H9 (cell line): ENCODE results near the gene IL17REL. TPM values are rescaled to one million over a fixed set of nuclear protein-coding genes. Genes with fewer than 3 reads are reported as not detected.

Experiments used
- DNase-seq: peaks from one replicate; pipeline ENCODE4 v3.0.0-alpha.2; 2017
- H2AFZ ChIP-seq: one replicate; pipeline ENCODE4 v1.6.1; 2013; ENCODE audit warnings: mild to moderate bottlenecking, low read length, control low read depth, moderate library complexity
- H2AK5ac ChIP-seq: 2 replicates; pipeline ENCODE4 v1.6.1; 2013; ENCODE audit warnings: low read length, control low read depth, mixed read lengths; ENCODE audit not compliant: insufficient read length
- H2BK120ac ChIP-seq: one replicate; pipeline ENCODE4 v1.6.1; 2013; ENCODE audit warnings: low read depth, mild to moderate bottlenecking, low read length, control low read depth, inconsistent platforms; ENCODE audit not compliant: poor library complexity, severe bottlenecking
- H2BK12ac ChIP-seq: 2 replicates; pipeline ENCODE4 v1.6.1; 2013; ENCODE audit warnings: low read length, control low read depth, mixed read lengths, low read depth; ENCODE audit not compliant: insufficient read length
- H2BK15ac ChIP-seq: 2 replicates; pipeline ENCODE4 v1.6.1; 2013; ENCODE audit warnings: low read depth, low read length, control low read depth
- H2BK20ac ChIP-seq: one replicate; pipeline ENCODE4 v1.6.1; 2013; ENCODE audit warnings: low read depth, mild to moderate bottlenecking, low read length, control low read depth, inconsistent platforms; ENCODE audit not compliant: poor library complexity, severe bottlenecking
- H2BK5ac ChIP-seq: 2 replicates; pipeline ENCODE4 v1.6.1; 2013; ENCODE audit warnings: low read length, control low read depth, mixed read lengths; ENCODE audit not compliant: insufficient read length
- H3K14ac ChIP-seq: 2 replicates; pipeline ENCODE4 v1.6.1; 2013; ENCODE audit warnings: low read length, control low read depth; ENCODE audit not compliant: insufficient read depth
- H3K18ac ChIP-seq: 2 replicates; pipeline ENCODE4 v1.6.1; 2013; ENCODE audit warnings: low read depth, mild to moderate bottlenecking, mixed read lengths, low read length, control low read depth; ENCODE audit not compliant: insufficient read length
- H3K23ac ChIP-seq: 2 replicates; pipeline ENCODE4 v1.6.1; 2013; ENCODE audit warnings: low read length, control low read depth, mixed read lengths, low read depth; ENCODE audit not compliant: insufficient read length
- H3K23me2 ChIP-seq: 2 replicates; pipeline ENCODE4 v1.6.1; 2013; ENCODE audit warnings: low read depth, mild to moderate bottlenecking, mixed read lengths, low read length, control low read depth; ENCODE audit not compliant: insufficient read length, poor library complexity, severe bottlenecking
- H3K27ac ChIP-seq: 2 replicates; pipeline ENCODE4 v1.5.1; 2013; ENCODE audit warnings: low read length, control low read depth, mixed read lengths, low read depth; ENCODE audit not compliant: insufficient read length
- H3K27me3 ChIP-seq: 2 replicates; pipeline ENCODE4 v1.6.1; 2013; ENCODE audit warnings: low read length, control low read depth, inconsistent platforms; ENCODE audit not compliant: insufficient read depth
- H3K4ac ChIP-seq: 2 replicates; pipeline ENCODE4 v1.6.1; 2013; ENCODE audit warnings: low read depth, mild to moderate bottlenecking, control low read depth, inconsistent platforms, low read length, moderate library complexity
- H3K4me1 ChIP-seq: 2 replicates; pipeline ENCODE4 v1.6.1; 2013; ENCODE audit warnings: low read length, control low read depth, inconsistent platforms; ENCODE audit not compliant: insufficient read depth
- H3K4me2 ChIP-seq: 2 replicates; pipeline ENCODE4 v1.6.1; 2013; ENCODE audit warnings: low read length, control low read depth, mixed read lengths; ENCODE audit not compliant: insufficient read length, insufficient read depth
- H3K56ac ChIP-seq: 2 replicates; pipeline ENCODE4 v1.6.1; 2013; ENCODE audit warnings: low read depth, mild to moderate bottlenecking, mixed read lengths, low read length, control low read depth; ENCODE audit not compliant: insufficient read length
- H3K79me1 ChIP-seq: 2 replicates; pipeline ENCODE4 v1.6.1; 2013; ENCODE audit warnings: low read depth, mild to moderate bottlenecking, moderate library complexity, low read length, control low read depth, inconsistent platforms; ENCODE audit not compliant: insufficient read depth, poor library complexity, severe bottlenecking
- H3K79me2 ChIP-seq: 2 replicates; pipeline ENCODE4 v1.6.1; 2013; ENCODE audit warnings: low read length, control low read depth, inconsistent platforms; ENCODE audit not compliant: insufficient read depth
- H3K9ac ChIP-seq: 2 replicates; pipeline ENCODE4 v1.6.1; 2013; ENCODE audit warnings: low read length, control low read depth, mixed read lengths; ENCODE audit not compliant: insufficient read length; ENCODE audit errors: extremely low read depth
- H3K9me3 ChIP-seq: one replicate; pipeline ENCODE4 v1.6.1; 2013; ENCODE audit warnings: low read depth, low read length, inconsistent platforms; ENCODE audit not compliant: control insufficient read depth
- H3T11ph ChIP-seq: one replicate; pipeline ENCODE4 v1.6.1; 2013; ENCODE audit warnings: mild to moderate bottlenecking, low read length, control low read depth, inconsistent platforms
- H4K20me1 ChIP-seq: one replicate; pipeline ENCODE4 v1.6.1; 2013; ENCODE audit not compliant: control insufficient read depth, insufficient read length, insufficient read depth
- H4K5ac ChIP-seq: 2 replicates; pipeline ENCODE4 v1.6.1; 2013; ENCODE audit warnings: low read depth, mild to moderate bottlenecking, mixed read lengths, low read length, control low read depth; ENCODE audit not compliant: insufficient read length
- H4K8ac ChIP-seq: replicated peaks from 2 replicates; pipeline ENCODE4 v1.6.1; 2013; ENCODE audit warnings: low read length, control low read depth, mixed read lengths, low read depth; ENCODE audit not compliant: insufficient read length
- H4K91ac ChIP-seq: 2 replicates; pipeline ENCODE4 v1.6.1; 2013; ENCODE audit warnings: low read depth, mild to moderate bottlenecking, moderate library complexity, mixed read lengths, low read length, control low read depth; ENCODE audit not compliant: insufficient read length
- H3K27ac Mint-ChIP-seq, 3 experiments: 2 replicates in 2 of 3; 3 replicates in 1 of 3; pipeline ENCODE4 v1.8.0; 2020 to 2021; ENCODE audit warnings: mixed read lengths in 3 of 3, mild to moderate bottlenecking in 1 of 3, moderate library complexity in 1 of 3
- H3K27me3 Mint-ChIP-seq: 2 replicates; pipeline ENCODE4 v1.8.0; 2021; ENCODE audit warnings: low read depth, mild to moderate bottlenecking, moderate library complexity, mixed read lengths
- H3K36me3 Mint-ChIP-seq, 3 experiments: 2 replicates in 2 of 3; 3 replicates in 1 of 3; pipeline ENCODE4 v1.8.0; 2020 to 2021; ENCODE audit warnings: low read depth in 3 of 3, mixed read lengths in 3 of 3; ENCODE audit not compliant: insufficient read depth in 1 of 3
- H3K4me1 Mint-ChIP-seq, 2 experiments: 2 replicates each; pipeline ENCODE4 v1.8.0; 2020; ENCODE audit warnings: mixed read lengths in 2 of 2
- H3K4me3 Mint-ChIP-seq, 2 experiments: 2 replicates in 1 of 2; 3 replicates in 1 of 2; pipeline ENCODE4 v1.8.0; 2020 to 2021; ENCODE audit warnings: mild to moderate bottlenecking in 2 of 2, mixed read lengths in 2 of 2, moderate library complexity in 1 of 2
- H3K9me3 Mint-ChIP-seq, 2 experiments: 2 replicates in 1 of 2; 3 replicates in 1 of 2; pipeline ENCODE4 v1.8.0; 2020; ENCODE audit warnings: mild to moderate bottlenecking in 2 of 2, mixed read lengths in 2 of 2, moderate library complexity in 1 of 2
- CTCF ChIP-seq: fragments of 200-600 bp; sonication (generic); conservative IDR thresholded peaks from 3 replicates; pipeline ENCODE4 v1.8.0; 2021; ENCODE audit warnings: antibody characterized with exemption, mild to moderate bottlenecking
- WGBS: extraction: QIAGEN DNeasy Blood & Tissue Kit; methylation state at CpG from one replicate; pipeline ENCODE4 v1.1.7; 2013; ENCODE audit warnings: missing lambda C conversion rate, low lambda C conversion rate, mixed read lengths; ENCODE audit not compliant: insufficient read length; ENCODE audit errors: extremely low coverage; 5-methylcytosine and 5-hydroxymethylcytosine counted together
- total RNA-seq: library from RNA; stranded (reverse); gene quantifications from 2 replicates; pipeline ENCODE4 v1.2.1, GENCODE V29; 2021

IL17REL gene
- total RNA-seq, 1 experiment from 2014 or later = 0.20 TPM

DNA sequence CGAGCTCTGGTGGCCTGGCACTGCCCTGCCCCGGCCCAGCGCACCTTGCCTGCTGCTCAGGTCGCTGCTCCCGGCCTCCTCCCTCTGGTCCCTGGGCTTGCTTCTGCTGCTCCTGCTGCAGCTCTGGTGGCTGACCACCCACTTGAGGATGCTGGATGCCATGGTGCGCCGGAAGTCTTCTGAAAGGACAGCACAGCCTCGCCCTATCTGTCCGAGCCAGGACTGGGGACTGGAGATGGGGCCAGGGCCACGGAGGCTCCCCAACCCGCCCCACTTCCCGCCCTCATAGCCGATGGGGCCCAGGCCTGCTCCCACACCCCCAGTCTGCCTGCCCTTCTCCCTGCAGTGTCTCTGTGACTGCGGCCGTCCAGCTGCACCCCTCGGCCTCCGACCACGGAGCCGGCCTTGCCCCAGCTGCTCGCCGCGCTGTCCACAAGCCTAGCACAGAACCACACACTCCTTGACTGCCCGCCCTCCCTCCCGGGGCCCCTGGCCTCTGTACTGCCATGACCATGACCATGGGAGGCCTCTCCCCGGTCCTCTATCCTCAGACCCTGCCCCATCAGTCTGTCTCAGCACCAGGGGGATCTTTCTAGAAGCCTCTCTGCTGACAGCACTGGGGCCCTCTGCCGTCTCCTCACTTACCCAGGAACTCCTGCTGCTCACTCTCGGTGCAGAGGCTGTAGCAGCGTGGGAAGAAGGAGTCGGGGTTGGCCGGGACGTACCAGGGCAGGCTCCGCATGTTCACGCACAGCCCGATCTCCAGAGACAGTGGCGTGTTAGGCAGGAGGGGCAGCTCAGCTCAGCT, 32.9 kb upstream of the IL17REL start:
- 0 out of 7 replicates have a peak overlapping the region, but pooled peaks of 1 of the 3 experiments have one; percentile 44 for H3K27ac Mint-ChIP-seq
- H3K4me3 Mint-ChIP-seq = no peak overlapping the region
- H3K9ac ChIP-seq = no peak overlapping the region
- H3K56ac ChIP-seq = no peak overlapping the region
- H3K79me1 ChIP-seq = no peaks in the 10 kb centered on the region
- H2AK5ac ChIP-seq = no peak overlapping the region
- H3K4me2 ChIP-seq = no peak overlapping the region
- H3K27ac ChIP-seq = no peak overlapping the region
- no peaks in the 10 kb centered on the region for H4K20me1 ChIP-seq
- no peak overlapping the region for H4K91ac ChIP-seq
- no peaks in the 10 kb centered on the region; a peak in 1 of 5 replicates for H3K9me3 Mint-ChIP-seq
- no CpG with 5 or more reads among the region's 35 CpGs for WGBS
- TF ChIP-seq CTCF = no peak
- H2BK12ac ChIP-seq = no peak overlapping the region
- peaks cover 4% of the 10 kb centered on the region; the same call in 1 of the 2 replicates for H3K27me3 Mint-ChIP-seq
- no peaks in the 10 kb centered on the region for H3K4me1 Mint-ChIP-seq
- no peaks in the 10 kb centered on the region for H3K4me1 ChIP-seq
- no peak overlapping the region for H2BK20ac ChIP-seq
- no peaks in the 10 kb centered on the region for H3K36me3 Mint-ChIP-seq
- H3K9me3 ChIP-seq = no peaks in the 10 kb centered on the region
- H3K23me2 ChIP-seq = no peaks in the 10 kb centered on the region
- H3K14ac ChIP-seq = no peak overlapping the region; the same call in 1 of the 2 replicates
- H3K27me3 ChIP-seq = no peaks in the 10 kb centered on the region
- no peaks in the 10 kb centered on the region for H3K79me2 ChIP-seq
- no peak overlapping the region for H2BK15ac ChIP-seq
- H3K23ac ChIP-seq = no peak overlapping the region
- no peak overlapping the region for H3T11ph ChIP-seq
- no peak overlapping the region for H3K18ac ChIP-seq
- H4K8ac ChIP-seq = no peak overlapping the region
- no peak for DNase-seq
- no peak overlapping the region for H2BK120ac ChIP-seq
- no peak overlapping the region for H3K4ac ChIP-seq
- no peak overlapping the region for H4K5ac ChIP-seq
- H2BK5ac ChIP-seq = no peak overlapping the region
- no peak overlapping the region for H2AFZ ChIP-seq
